Right lobe of liver (tissue), 6 donors: ENCODE data around the gene TCFL5. TPM values are rescaled to one million over a fixed set of nuclear protein-coding genes. Genes with fewer than 3 reads are reported as not detected.

Experiments
- ATAC-seq, 4 donors: fragments of 200-7000 bp; cut with Tn5 transposase; one replicate each; pipeline ENCODE4 v1.9.1; 2020; ENCODE audit warnings: mild to moderate bottlenecking in 4 of 4, moderate library complexity in 4 of 4
- DNase-seq, 3 donors: peaks; one replicate each; pipeline ENCODE4 v3.0.0-alpha.2; 2020
- H3K27ac ChIP-seq, 3 donors: fragments of 200-600 bp; one replicate each; pipeline ENCODE4 v1.8.0; 2022
- H3K27me3 ChIP-seq, 2 donors: fragments of 200-600 bp; one replicate each; pipeline ENCODE4 v1.8.0; 2022
- H3K36me3 ChIP-seq, 4 donors: fragments of 200-600 bp; sonication (generic) in 1 of 4; one replicate each; pipeline versions ENCODE4 v1.5.1 to v1.8.0; 2017 to 2022; ENCODE audit warnings: control low read depth in 1 of 4
- H3K4me1 ChIP-seq, 4 donors: fragments of 200-600 bp; sonication (generic) in 1 of 4; one replicate each; pipeline versions ENCODE4 v1.5.1 to v1.8.0; 2017 to 2022; ENCODE audit warnings: control low read depth in 1 of 4
- H3K4me3 ChIP-seq, 3 donors: fragments of 200-600 bp; one replicate each; pipeline ENCODE4 v1.8.0; 2022
- H3K9me3 ChIP-seq, 4 donors: fragments of 200-600 bp; sonication (generic) in 1 of 4; one replicate each; pipeline versions ENCODE4 v1.5.1 to v1.8.0; 2017 to 2022; ENCODE audit warnings: control low read depth in 1 of 4
- CTCF ChIP-seq, 4 donors: fragments of 200-600 bp in 3 of 4; fragments of 450-650 bp in 1 of 4; IDR thresholded peaks; one replicate each; pipeline versions ENCODE4 v1.5.1 to v1.8.0; 2016 to 2022; ENCODE audit warnings: antibody characterized with exemption in 4 of 4, mild to moderate bottlenecking in 2 of 4
- POLR2A ChIP-seq: fragments of 450-650 bp; IDR thresholded peaks from one replicate; pipeline ENCODE4 v1.6.1; 2017; ENCODE audit warnings: antibody characterized with exemption, mild to moderate bottlenecking
- WGBS: methylation state at CpG from one replicate; pipeline ENCODE4 v1.1.6; 2018; ENCODE audit warnings: low coverage, low lambda C conversion rate; ENCODE audit not compliant: insufficient coverage; ENCODE audit errors: missing lambda C conversion rate; 5-methylcytosine and 5-hydroxymethylcytosine counted together
- intact Hi-C, 2 donors: fragments of 100-400 bp; cut with DNase I; formaldehyde crosslinking; loops; one replicate each; pipeline versions ENCODE4 v1.11.2 to v1.14.1; 2022
- total RNA-seq, 6 experiments: library from RNA; depleted of rRNA in 2 of 6; stranded (reverse); fragments of >200 nt in 2 of 6; fragmentation: NEBNext Ultra II Directional in 3 of 6; extraction: Animal tissue kit (Norgen Biotek cat#: 25700) in 3 of 6; gene quantifications; one replicate each; pipeline versions ENCODE4 v1.1.0 to v1.2.4, GENCODE V29; 2016 to 2023
- donor health status: DM: no; HTN: yes; CAD: no.
- donor health status: DM: no; HTN: no; CAD: no.
- donor health status: DM: no; HTN: no; CAD: no.
- donor health status: DM: no; HTN: yes; CAD: no.
- donor health status: DM: no; HTN: yes; CAD: no.

Gene TCFL5
- total RNA-seq, 6 experiments from 2014 or later, result 2.9 to 5.1 (median 3.9) TPM

- ATAC-seq, result no peak
- Histone ChIP-seq H3K27me3 (no peaks in the 10 kb centered on the region), H3K4me3 (no peak overlapping the region), H3K4me1 (peaks cover 0 to 20% (median 3%) of the 10 kb centered on the region in 4 donors), H3K9me3 (no peaks in the 10 kb centered on the region), H3K36me3 (peaks cover 6 to 51% (median 33%) of the 10 kb centered on the region in 4 donors), H3K27ac (no peak overlapping the region)
- DNase-seq, result peak in 1 of 3 donors; percentile 40
- intact Hi-C loops, result no loop called here
- 98% methylated on average over 6 of the region's 16 CpGs for WGBS
- TF ChIP-seq CTCF (IDR thresholded peaks at IDR 0.05) (no peak), POLR2A (no peak)
Observed at GRCh38 chr20:62896526-62896925, 34.9 kb upstream of the TCFL5 start.

GRCh38 chr20:62895539-62895938, 33.9 kb upstream of the TCFL5 start:
- H3K36me3 ChIP-seq, result peaks cover 6 to 56% (median 39%) of the 10 kb centered on the region in 4 donors
- ATAC-seq, result no peak
- intact Hi-C loops, result no loop called here
- no peaks in the 10 kb centered on the region for H3K9me3 ChIP-seq
- no peaks in the 10 kb centered on the region for H3K27me3 ChIP-seq
- TF ChIP-seq POLR2A, result no peak
- TF ChIP-seq CTCF (IDR thresholded peaks at IDR 0.05), result no peak
- H3K4me1 ChIP-seq, result peaks cover 0 to 14% (median 3%) of the 10 kb centered on the region in 4 donors
- H3K27ac ChIP-seq, result no peak overlapping the region
- 85% methylated on average over 6 of the region's 9 CpGs for WGBS
- H3K4me3 ChIP-seq, result no peak overlapping the region
- peak in 1 of 3 donors; percentile 11 for DNase-seq

GRCh38 chr20:62894261-62894660, 32.6 kb upstream of the TCFL5 start:
- H3K27me3 ChIP-seq, result no peaks in the 10 kb centered on the region
- DNase-seq, result peak in 1 of 3 donors; percentile 22
- TF ChIP-seq CTCF (IDR thresholded peaks at IDR 0.05), result no peak
- no peak for TF ChIP-seq POLR2A
- peaks cover 6 to 69% (median 44%) of the 10 kb centered on the region in 4 donors for H3K36me3 ChIP-seq
- no peak overlapping the region for H3K27ac ChIP-seq
- H3K9me3 ChIP-seq, result no peaks in the 10 kb centered on the region
- H3K4me3 ChIP-seq, result no peak overlapping the region
- intact Hi-C loops, result no loop called here
- no peak for ATAC-seq
- H3K4me1 ChIP-seq, result peaks cover 0 to 1% (median 0%) of the 10 kb centered on the region in 4 donors
- 93% methylated on average over 14 of the region's 14 CpGs for WGBS

- H3K27me3 ChIP-seq, result no peaks in the 10 kb centered on the region
- DNase-seq, result peak in 1 of 3 donors; percentile 31
- 97% methylated on average over 5 of the region's 14 CpGs for WGBS
- H3K9me3 ChIP-seq, result no peaks in the 10 kb centered on the region
- intact Hi-C loops, result no loop called here
- no peak for ATAC-seq
- TF ChIP-seq CTCF (IDR thresholded peaks at IDR 0.05) (no peak), POLR2A (no peak)
- peaks cover 6 to 74% (median 48%) of the 10 kb centered on the region in 4 donors for H3K36me3 ChIP-seq
- no peak overlapping the region for H3K27ac ChIP-seq
- peaks cover 0 to 5% (median 0%) of the 10 kb centered on the region in 4 donors for H3K4me1 ChIP-seq
- H3K4me3 ChIP-seq, result no peak overlapping the region
Observed at GRCh38 chr20:62893700-62894099, 32.1 kb upstream of the TCFL5 start.
